Measurements from ENCODE around the gene CDKAL1.

- TF ChIP-seq POLR2A (IDR thresholded peaks at IDR 0.05) (no peak), CTCF (IDR thresholded peaks at IDR 0.05) (no peak)
Measured at GRCh38 chr6:20877008-20877937, 343.0 kb downstream of the CDKAL1 start.
